Stimulated activated CD4-positive, alpha-beta T cell treated with anti-CD3 and anti-CD28 coated beads, TNF-alpha, amount 100 ng/mL, for 1 hour (primary cell): ENCODE measurements around the gene VWA2.

Experiments used
- DNase-seq, 3 donors: peaks; one replicate each; pipeline ENCODE4 v3.0.0-alpha.2; 2020; ENCODE audit warnings: low read depth in 3 of 3, low spot score in 1 of 3

Gene VWA2

DNA sequence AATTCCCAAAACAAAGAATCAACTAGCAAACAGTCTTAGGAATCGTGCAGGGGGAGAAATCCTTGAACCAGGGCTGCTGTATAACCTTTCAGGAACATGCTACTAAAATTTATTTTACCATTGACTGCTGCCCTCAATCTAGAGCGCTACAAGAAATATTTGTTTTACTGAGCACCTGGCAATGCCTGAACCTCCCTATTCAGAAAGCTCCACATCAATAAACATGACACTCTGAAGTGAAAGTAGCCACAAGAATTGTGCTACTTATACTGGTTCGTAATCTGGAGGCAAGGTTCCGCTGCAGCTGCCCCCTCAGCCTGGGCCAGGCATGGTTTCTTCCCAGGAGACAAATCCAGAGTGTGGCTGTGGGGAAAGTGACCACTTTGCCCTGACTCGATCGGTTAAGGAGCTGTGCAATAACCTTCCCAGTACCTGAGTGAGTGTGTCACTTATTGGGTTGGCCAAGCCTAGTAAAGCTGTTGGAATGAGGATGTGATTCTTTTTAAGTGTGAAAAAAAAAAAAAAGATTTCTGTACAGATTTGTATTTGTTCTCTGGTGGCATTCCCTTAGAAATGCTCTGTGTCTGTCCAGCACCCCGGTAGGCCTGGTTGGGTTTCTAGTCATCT lies 7.7 kb downstream of the VWA2 start:
- DNase-seq = no peak

DNA sequence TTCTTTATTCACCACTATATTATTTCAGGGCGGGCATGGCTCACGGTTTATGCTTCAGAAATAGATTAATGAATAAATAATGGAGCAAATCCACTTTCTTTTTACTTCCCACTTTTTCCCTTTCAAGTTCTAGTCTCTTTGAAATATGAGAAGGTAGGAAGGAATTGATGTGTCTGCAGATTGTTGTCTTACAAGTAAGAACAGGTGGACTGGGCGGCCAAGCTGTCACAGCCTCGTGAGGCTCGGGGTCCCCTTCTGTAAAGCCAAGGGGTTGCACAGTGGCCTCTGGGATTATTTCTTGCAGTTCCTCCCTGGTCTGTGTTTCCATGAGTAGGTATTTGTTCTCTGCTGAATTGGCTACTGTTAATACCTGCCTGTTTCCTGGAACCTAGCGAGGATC lies 11.2 kb downstream of the VWA2 start:
- no peak for DNase-seq

DNA sequence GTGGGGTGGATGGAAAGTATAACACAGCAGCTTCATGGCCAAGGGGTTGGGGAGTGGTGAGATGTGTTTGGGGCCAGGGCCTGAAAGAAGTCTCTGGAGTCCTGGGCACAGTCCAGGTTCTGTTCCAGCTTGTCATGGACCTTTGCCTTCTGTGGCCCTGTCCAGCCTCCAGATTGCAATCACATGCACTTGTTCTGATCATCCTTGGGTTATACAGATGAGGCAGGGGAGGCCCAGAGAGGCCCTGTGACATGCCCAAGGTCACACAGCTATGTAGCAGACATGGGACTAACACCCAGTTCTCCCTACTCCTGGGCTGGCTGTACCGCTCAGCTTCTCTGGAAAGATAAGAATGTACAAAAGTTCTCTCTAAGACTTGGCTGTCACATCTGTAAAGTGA lies 11.7 kb downstream of the VWA2 start:
- DNase-seq = no peak

DNA sequence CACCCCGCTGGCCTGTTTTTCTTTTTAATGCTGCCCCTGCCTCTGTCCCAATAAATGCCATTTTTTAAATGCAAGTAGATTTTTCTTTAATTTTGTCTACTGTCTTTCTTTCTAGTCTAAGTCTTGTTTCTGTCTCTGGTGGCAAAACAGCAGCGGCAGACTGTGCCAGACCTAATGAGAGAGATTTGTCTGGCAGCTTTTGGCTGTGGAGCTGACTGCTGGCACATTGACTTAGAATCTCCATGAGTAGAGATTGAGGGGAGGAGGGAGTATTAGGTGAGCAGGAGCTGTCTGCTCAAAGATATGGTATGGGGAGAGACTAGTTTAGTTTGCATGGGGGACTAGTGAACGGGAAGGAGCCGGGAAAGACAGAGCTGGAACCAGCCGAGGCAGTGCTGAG lies 13.0 kb downstream of the VWA2 start:
- DNase-seq = no peak

DNA sequence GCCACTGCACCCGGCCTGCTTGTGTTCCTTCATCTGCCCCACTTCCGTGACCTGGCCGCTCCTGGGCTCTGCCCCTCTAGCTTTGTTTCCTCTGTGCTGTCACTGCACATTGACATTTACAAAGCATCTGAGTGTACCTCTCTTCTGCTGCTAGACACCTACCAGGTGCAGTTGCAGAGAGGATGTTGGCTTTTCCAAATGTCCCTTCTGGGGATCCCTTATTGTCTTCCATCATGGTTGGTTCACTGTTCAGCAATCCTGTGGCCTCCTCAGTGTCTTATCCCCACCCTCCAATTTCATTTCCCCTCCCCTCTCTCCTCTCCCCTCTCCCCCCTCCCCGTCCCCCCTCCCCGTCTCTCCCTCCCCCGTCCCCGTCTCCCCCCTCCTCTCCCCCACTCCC lies 13.8 kb downstream of the VWA2 start:
- DNase-seq = no peak

DNA sequence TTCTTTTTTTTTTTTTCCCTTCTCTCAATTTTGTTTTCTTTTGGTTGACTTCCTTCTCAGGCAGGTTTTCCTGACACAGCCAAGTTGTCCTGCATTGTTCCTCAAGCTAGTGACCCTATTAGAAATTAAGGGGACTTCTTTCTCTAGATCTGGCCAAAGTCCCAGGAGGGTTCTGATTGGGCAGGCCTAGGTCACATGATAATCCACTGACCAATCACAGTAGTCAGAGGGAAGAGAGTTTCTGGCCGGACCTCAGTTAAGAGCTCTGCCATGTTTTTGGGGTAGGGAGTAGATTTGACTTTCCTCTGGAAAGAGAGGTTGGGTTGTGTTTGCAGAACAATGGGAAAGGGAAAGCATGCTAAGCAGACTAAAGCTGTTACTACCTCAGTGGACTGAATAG lies 16.2 kb downstream of the VWA2 start:
- DNase-seq = no peak

DNA sequence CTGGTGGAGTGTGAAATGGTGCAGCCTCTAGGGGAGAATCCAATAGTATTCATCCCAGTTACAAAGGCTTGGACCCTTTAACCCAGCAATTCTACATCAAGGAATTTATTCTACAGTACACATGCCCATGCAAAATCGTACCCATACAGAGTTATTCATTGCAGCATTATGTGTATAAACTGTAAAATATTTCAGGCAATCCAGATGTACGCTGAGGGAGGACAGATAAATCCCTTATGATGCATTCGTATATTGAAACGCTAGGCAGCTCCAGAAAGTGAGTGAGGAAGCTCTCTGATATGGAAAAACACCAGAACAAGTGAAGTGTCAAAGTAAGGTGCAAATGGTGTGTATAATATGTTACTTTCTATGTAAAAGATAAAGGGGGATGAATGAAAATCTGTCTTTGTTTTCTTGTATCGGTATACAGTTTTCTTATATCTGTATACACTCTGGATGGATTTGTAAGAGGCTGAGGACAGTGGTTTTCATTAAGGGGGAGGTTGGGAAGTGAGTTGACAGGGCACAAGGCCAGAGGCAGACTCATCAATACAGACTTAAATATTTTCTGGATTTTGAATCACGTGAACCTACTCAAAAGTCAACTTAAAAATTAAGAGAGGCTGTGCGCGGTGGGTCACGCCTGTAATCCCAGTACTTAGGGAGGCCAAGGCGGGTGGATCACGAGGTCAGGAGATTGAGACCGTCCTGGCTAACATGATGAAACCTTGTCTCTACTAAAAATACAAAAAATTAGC lies 17.1 kb downstream of the VWA2 start:
- DNase-seq = no peak

DNA sequence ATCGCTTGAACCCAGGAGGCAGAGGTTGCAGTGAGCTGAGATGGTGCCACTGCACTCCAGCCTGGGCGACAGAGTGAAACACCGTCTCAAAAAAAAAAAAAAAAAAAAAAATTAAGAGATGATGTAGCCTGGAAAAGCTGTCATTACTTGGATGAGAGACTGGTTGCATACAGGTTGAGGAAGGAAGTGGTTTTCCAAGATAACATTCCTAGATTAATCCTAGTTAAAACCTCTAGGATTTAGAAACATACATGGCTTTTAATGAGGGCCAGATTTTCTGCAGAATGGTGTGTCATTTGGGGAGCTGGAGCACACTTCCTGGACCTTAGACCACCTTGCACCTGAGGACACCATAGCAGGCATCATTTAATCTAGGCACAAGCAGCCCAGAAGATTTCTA lies 17.8 kb downstream of the VWA2 start:
- DNase-seq = no peak

DNA sequence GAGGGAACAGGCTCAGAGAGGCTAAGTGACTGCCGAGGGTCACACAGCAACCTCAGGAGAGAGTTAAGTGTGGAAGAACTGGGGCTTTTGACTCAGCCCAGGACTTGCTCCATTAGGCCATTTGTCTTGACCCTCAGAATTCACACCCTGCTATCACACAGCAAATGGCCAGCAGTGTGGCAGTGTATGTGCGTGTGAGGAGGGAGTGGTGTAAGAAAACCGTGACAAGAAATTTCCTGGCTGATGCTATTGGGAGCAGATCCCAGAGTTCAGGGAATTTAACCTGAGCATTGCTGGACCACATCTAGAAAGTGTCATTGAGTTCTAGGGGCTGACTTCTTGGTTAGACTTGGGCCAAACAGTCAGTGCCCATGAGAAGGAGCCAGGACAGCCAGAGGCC lies 18.4 kb downstream of the VWA2 start:
- DNase-seq = no peak

DNA sequence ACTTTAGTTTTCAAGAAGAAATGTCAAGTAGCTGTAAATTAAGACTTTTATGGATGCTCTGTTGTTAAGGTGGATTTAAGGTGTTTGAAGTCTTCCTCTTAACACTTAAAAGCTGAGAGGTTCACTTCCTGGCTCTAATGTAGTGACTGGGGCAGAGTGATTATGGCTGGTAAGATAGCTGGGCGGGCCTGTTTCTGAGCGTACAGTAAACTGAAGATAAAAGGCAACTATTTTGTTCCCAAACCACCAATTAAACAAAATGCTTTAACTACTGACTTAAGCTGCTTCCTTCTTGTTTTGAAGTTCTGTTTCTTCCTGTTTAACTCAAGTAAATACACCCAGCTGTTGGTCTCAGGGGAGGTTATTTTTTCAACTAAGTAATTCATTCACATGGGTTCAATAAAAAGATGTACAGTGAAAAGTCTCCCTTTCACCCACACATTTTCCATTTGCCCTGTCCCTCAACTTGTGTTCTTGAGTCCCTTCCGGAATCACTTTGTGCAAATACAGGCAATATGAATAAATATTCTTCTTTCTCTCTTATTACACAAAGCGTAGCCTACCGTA lies 19.3 kb downstream of the VWA2 start:
- no peak for DNase-seq

DNA sequence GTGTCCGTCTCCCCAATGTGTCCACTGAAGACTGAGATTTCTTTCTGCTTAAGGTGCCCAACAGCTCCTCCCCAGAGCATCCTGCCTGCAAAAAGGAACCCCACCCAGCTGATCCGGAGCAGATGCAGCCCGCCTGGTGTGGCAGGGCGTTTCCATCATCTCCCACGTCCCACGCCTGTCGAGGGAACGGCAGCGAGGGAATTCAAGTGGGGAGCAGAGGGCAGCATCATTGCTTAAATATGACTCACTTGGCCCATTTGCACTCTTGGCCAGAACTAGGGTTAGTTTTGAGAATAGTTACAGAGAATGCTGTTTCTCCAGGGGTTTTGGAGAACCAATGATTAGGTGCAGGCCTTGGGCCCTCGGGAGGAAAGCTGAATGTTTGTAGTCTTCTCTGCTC lies 20.8 kb downstream of the VWA2 start:
- no peak for DNase-seq

DNA sequence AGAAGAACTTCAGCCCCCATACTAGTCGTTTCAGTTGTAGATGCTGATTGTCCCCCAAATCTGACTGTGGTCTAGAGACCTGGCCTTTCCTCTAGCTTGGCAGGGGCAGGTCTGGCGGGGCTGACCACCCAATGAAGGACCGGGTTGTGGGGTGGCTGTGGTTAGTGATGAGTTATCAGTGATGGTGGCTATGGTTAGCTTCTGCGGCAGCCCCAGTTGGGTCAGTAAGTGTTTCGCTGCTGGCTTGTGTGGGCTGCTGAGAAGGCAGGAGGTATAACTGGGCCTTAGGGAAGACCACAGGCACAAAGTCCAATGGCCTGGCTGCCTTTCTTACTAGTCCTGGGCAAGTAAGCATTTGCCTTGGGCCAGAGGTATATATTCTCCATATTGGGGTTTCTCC lies 21.3 kb downstream of the VWA2 start:
- no peak for DNase-seq

DNA sequence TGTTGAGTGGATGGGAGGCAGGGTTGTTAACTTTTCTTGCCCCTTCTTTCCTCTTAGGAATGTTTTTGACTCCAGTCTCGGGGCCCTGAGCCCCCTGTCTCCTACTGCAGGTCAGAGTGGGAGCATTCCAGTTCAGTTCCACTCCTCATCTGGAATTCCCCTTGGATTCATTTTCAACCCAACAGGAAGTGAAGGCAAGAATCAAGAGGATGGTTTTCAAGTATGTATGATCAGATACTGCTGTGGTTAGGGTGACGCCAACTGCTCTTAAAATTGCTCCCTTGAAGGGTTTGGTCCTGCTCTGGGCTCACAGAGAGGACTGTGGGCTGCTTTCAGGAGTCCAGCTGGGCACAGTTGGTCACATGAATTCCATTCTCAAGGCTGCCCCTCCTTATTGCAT lies 22.0 kb downstream of the VWA2 start:
- DNase-seq = no peak

DNA sequence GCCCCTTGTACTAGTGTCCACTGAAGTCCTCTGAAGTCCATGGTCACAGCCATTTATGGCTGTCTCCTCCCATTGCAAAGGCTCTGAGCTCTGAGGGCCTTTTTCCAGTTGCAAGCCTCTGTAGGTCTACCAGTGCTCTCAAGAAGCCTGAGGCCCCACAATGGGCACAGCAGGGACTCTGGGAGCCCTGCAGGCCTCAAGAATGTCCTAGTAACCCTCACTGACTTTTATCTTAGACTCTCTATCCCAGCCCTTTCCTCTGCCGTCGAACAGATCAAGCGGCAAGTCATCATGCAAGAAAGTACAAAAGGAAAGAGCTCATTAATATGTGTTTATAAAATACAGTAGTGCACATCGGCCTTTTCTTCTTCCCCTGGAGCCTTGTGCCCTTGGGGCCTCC lies 23.4 kb downstream of the VWA2 start:
- no peak for DNase-seq

DNA sequence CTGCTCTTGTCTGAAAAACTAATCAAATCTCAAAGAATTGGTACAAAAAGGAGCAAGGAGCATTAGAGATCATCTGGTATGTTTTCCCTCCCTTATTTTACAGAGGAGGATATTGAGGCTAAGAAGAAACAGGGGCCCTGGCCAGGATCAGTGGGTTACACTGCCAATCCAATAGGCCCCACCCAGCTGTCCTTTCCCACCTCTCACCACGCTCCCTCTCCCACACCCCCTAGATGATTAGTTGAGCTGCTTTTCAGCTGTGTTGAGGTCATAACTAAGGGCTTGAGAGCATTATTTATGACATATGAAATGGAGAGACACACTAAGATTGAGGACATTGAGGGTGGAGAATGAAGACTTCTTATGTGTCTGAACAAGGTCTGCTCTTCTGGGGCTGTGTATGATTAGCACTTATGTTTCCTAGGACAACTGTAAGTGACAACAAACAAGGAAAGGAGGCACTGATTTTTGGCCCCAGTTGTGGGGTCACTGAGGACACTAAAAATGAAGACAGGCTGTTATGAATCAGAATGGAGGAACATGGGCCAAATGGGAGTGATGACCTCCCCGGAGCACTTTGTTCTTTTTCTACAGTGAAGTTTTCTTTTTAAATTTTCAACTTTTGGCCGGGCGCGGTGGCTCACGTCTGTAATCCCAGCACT lies 26.5 kb downstream of the VWA2 start:
- no peak for DNase-seq

DNA sequence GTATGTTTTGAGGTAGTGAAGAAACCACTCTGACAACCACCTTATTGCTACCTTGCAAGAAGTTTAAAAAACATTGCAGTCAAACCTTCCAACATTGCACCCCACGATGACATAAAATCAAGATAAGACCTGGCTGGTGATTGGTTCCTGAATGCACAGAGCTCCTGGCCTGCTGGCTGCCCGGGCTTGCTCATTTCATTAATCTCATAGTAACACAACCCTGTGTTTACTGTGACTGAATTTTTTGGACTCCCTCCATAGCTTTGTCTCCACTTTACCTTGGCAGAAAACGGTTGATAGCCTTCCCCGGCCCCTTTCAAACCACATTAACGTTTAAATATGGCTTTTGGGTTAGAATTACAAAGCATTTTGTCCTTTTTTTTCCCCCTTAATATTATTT lies 27.5 kb downstream of the VWA2 start:
- no peak for DNase-seq

DNA sequence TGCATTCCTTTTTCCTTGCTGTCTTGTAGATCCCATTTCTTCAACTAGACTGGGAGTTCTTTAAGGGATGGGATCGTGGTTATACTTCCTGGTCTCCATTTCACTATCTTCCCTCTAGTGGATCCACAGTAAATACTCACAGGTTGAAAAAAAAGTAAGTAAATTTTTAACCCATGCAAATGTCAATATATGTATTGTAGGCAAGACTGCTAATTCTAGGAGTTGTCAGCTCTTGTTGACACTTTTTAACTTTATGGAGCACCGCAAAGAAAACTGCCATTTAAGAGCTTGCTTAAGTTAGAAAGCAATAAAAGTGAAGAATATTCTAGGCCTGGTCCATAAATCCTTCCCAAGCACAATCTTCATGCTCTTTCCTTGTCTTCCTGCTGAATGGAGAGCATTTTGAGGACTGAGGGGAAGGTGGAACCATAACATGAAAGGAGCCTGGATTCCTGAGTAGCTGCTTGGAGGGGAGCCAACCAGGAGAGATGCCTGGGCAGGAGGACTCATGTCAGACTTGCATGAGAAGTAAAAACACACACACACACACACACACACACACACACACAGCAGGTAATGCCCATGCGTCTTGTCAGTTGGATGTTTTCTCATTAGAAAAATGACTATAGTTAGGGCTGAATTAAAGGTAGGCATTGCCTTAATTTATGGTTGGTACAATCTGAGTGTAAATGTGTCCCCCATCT lies 32.2 kb downstream of the VWA2 start:
- no peak for DNase-seq

DNA sequence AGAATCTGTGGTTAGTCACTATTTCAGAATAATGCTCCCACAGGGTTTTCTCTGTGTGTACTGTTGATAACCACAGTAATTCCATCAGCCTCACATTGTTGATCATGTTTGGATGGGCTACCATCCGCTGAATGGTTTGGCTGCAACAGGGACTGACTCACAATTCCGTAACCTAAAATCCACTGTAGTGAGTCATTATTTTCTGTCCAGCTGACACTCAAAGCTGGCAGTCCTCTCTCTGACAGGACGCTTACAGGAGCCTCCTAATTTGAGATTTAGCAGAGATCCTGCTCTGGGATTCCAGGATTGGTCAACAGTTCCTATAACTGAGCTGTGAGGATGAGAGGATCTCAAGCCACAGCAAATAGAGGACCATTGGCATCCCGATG lies 32.7 kb downstream of the VWA2 start:
- DNase-seq = no peak

DNA sequence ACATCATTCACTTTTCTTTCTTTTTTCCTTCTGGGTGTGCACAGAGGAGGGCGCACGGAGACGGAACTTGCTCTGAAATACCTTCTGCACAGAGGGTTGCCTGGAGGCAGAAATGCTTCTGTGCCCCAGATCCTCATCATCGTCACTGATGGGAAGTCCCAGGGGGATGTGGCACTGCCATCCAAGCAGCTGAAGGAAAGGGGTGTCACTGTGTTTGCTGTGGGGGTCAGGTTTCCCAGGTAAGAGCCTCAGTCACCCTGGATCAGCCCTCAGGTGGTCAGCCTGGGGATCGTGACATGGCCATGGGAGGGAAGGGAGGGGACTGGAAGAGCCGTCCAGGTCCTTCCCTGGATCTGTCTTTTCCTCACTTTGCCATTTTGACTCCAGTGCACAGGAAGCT lies 33.6 kb downstream of the VWA2 start:
- no peak for DNase-seq

DNA sequence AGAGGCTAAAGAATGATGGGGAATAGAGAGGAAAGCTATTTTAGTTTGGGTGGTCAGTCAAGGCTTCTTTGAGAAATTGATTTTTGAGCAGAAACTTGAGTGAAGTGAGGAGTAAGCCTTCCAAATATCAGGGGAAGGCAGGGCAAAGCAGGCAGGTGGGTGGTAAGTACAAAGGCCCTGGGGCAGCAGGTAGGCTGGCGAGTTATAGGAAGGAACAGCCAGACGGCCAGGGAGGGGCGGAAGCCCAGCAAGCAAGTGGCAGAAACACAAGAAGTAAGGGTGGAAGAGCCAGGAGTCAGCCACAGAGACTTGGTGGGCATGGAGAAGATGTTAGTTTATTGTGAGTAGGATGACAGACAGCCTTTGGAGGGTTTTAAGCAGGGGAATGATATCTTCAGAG lies 34.9 kb downstream of the VWA2 start:
- DNase-seq = no peak

DNA sequence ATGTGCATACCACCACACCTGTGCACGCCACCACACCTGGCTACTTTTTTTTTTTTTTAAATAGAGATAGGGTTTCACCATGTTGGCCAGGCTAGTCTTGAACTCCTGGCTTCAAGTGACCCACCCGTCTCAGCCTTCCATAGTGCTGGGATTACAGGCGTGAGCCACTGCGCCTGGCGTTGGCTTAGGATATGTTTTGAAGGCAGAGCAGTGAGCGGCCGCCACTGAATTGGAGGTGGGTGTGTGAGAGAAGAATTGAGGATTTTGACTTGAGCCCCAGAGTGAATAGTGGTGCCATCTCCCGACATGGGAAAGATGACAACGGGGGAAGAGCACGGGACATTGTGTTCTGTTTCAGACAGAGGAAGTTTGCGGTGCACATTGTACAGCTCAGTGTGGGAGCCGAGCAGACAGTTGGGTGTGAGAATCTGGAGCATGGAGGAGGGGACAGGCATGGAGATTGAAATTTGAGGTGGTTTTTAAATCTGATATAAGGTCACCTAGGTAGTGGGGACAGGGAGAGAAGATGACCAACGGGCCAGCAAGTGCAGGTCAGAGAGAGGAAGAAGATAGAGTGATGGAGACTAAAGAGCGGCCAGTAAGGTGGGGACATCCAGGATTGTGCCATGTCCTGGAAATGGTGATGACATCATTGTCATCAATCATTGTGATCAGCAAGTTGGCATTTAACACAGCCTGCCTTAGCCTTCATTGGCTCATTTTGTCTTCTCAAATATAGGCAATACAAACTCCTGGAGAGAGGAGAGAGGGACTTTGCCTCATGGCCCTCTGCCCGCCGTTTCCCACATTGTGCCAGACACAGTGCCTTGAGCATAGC lies 35.8 kb downstream of the VWA2 start:
- no peak for DNase-seq
